SK-N-SH (cell line): Measurements from ENCODE around the gene AARS2. TPM values are rescaled to one million over a fixed set of nuclear protein-coding genes. Genes with fewer than 3 reads are reported as not detected.

Source experiments
- CTCF ChIA-PET: fragments of 300-600, 350-600 bp; formaldehyde crosslinking; extraction: SDS; loops from one replicate; lab custom pipeline; 2021; lab: Yijun Ruan, JAX
- POLR2A ChIA-PET: fragments of 350-600 bp; sonication (Branson Sonifier 250); formaldehyde crosslinking; extraction: SDS; loops from one replicate; lab custom pipeline; 2020; ENCODE audit warnings: antibody characterized with exemption, inconsistent platforms; lab: Yijun Ruan, JAX
- DNase-seq: peaks from one replicate; pipeline ENCODE4 v3.0.0; 2012
- H2AFZ ChIP-seq: fragments of 200-600 bp; sonication (generic); 2 replicates; pipeline ENCODE4 v1.8.1; 2016; ENCODE audit warnings: antibody characterized with exemption, mild to moderate bottlenecking, low read depth
- H3F3A ChIP-seq: fragments of 200-600 bp; sonication (generic); replicated peaks from 2 replicates; pipeline ENCODE3; 2016; ENCODE audit warnings: antibody characterized with exemption, mild to moderate bottlenecking; ENCODE audit not compliant: insufficient read depth
- H3K27ac ChIP-seq, 2 experiments: fragments of 200-500 bp in 1 of 2; fragments of 200-600 bp in 1 of 2; sonication (Bioruptor generic) in 1 of 2; sonication (generic), shearing (Covaris generic) in 1 of 2; 2 replicates each; pipeline versions ENCODE4 v1.5.1 to v1.6.1; 2014 to 2016; ENCODE audit warnings: low read depth in 2 of 2, inconsistent platforms in 1 of 2, low read length in 1 of 2, mild to moderate bottlenecking in 1 of 2, mixed read lengths in 1 of 2
- H3K27me3 ChIP-seq: fragments of 200-600 bp; sonication (generic), shearing (Covaris generic); 2 replicates; pipeline ENCODE4 v1.6.1; 2016; ENCODE audit warnings: mixed run types; ENCODE audit not compliant: insufficient read depth
- H3K36me3 ChIP-seq, 2 experiments: fragments of 200-500 bp in 1 of 2; fragments of 200-600 bp in 1 of 2; sonication (Bioruptor generic) in 1 of 2; sonication (generic) in 1 of 2; replicated peaks in 1 of 2; 2 replicates each; pipeline versions ENCODE3 to v1.5.1; 2014 to 2016; ENCODE audit warnings: low read length in 1 of 2, mild to moderate bottlenecking in 1 of 2; ENCODE audit not compliant: insufficient read depth in 2 of 2, control insufficient read depth in 1 of 2
- H3K4me1 ChIP-seq, 2 experiments: fragments of 200-500 bp in 1 of 2; fragments of 200-600 bp in 1 of 2; sonication (Bioruptor generic) in 1 of 2; sonication (generic), shearing (Covaris generic) in 1 of 2; 2 replicates each; pipeline versions ENCODE4 v1.5.1 to v1.6.1; 2014 to 2016; ENCODE audit warnings: low read depth in 1 of 2, low read length in 1 of 2, mixed run types in 1 of 2; ENCODE audit not compliant: insufficient read depth in 2 of 2, control insufficient read depth in 1 of 2
- H3K4me2 ChIP-seq: fragments of 200-600 bp; sonication (generic), shearing (Covaris generic); 2 replicates; pipeline ENCODE4 v1.6.1; 2017; ENCODE audit warnings: mixed run types
- H3K4me3 ChIP-seq, 2 experiments: fragments of 200-500 bp in 1 of 2; fragments of 200-600 bp in 1 of 2; sonication (Bioruptor generic) in 1 of 2; sonication (generic), shearing (Covaris generic) in 1 of 2; 2 replicates each; pipeline versions ENCODE4 v1.5.1 to v1.8.1; 2014 to 2016; ENCODE audit warnings: low read depth in 2 of 2, inconsistent platforms in 1 of 2, low read length in 1 of 2, mild to moderate bottlenecking in 1 of 2, mixed read lengths in 1 of 2, moderate library complexity in 1 of 2
- H3K79me2 ChIP-seq: fragments of 200-600 bp; sonication (generic); 2 replicates; pipeline ENCODE4 v1.8.1; 2017; ENCODE audit warnings: mild to moderate bottlenecking; ENCODE audit not compliant: insufficient read depth
- H3K9ac ChIP-seq: fragments of 200-600 bp; sonication (generic); 2 replicates; pipeline ENCODE4 v1.6.1; 2017; ENCODE audit warnings: mixed run types
- H3K9me2 ChIP-seq: fragments of 200-600 bp; sonication (generic); 2 replicates; pipeline ENCODE4 v1.6.1; 2017; ENCODE audit warnings: mixed run types
- H3K9me3 ChIP-seq: fragments of 200-600 bp; sonication (generic); 2 replicates; pipeline ENCODE4 v1.6.1; 2017; ENCODE audit warnings: mixed run types, mild to moderate bottlenecking, moderate library complexity
- H4K20me1 ChIP-seq: fragments of 200-600 bp; sonication (generic); 2 replicates; pipeline ENCODE4 v1.6.1; 2017; ENCODE audit warnings: mild to moderate bottlenecking, mixed run types; ENCODE audit not compliant: insufficient read depth
- SMC3 ChIP-seq: IDR thresholded peaks from 2 replicates; pipeline ENCODE4 v1.6.1; 2012; ENCODE audit warnings: low read depth, low read length, improper control_type of control experiment
- WGBS: methylation state at CpG from one replicate; pipeline ENCODE4 v1.1.6; 2017; ENCODE audit warnings: low lambda C conversion rate; 5-methylcytosine and 5-hydroxymethylcytosine counted together
- polyA plus RNA-seq, 3 experiments: library from polyadenylated mRNA; depleted of rRNA; stranded (reverse); fragments of >200 nt; gene quantifications; 2 replicates each; pipeline ENCODE4 v1.2.3, GENCODE V29; 2012

The AARS2 gene
- polyA plus RNA-seq, 1 of the 3 experiments (the other 2 are of a cell fraction) = 9.5 TPM

- Histone ChIP-seq H3K4me1 (peaks cover 13 to 39% of the 10 kb centered on the region in 2 experiments; a peak in 3 of 4 replicates), H3K9ac (no peak overlapping the region), H3K79me2 (peaks cover 80% of the 10 kb centered on the region), H3K9me2 (no peaks in the 10 kb centered on the region), H3F3A (peaks cover 68% of the 10 kb centered on the region), H3K27ac (peak overlapping the region in 1 of 2 experiments; percentile 34; a peak in 2 of 4 replicates), H3K4me2 (0 out of 2 replicates have a peak overlapping the region, but pooled peaks have one; percentile 98), H3K27me3 (no peaks in the 10 kb centered on the region), H3K9me3 (no peaks in the 10 kb centered on the region), H3K36me3 (peaks cover 63 to 70% of the 10 kb centered on the region in 2 experiments), H2AFZ (no peak overlapping the region), H4K20me1 (peaks cover 82% of the 10 kb centered on the region), H3K4me3 (no peak overlapping the region)
- no peak for TF ChIP-seq SMC3
- ChIA-PET POLR2A (no interaction called here), CTCF (interaction anchor here (0.6 to 8.1 kb wide), 3 partner anchors 13 to 75 kb away, joined by 3 to 115 read pairs (median 6); no protein-coding TSS in a partner anchor)
- WGBS = 74% methylated on average over 6 of the region's 6 CpGs
- no peak for DNase-seq
Measured at GRCh38 chr6:44250067-44250717, 63.0 kb downstream of the AARS2 start.

Other genes with a start within 250 kb of the AARS2 start
- gene MRPL14, start 185.9 kb downstream of the AARS2 start, polyA plus RNA-seq (2012; rRNA removed) = 92.4 and 97.0 TPM in 2 replicates
- gene TMEM63B, start 185.8 kb downstream of the AARS2 start, polyA plus RNA-seq (2012; rRNA removed) = 52.7 and 63.2 TPM in 2 replicates
- not detected in 2 replicates for gene CAPN11, start 154.5 kb downstream of the AARS2 start, polyA plus RNA-seq (2012; rRNA removed)
- 0.13 TPM in 1 of 2 replicates, not detected in the other for gene MYMX, start 96.4 kb downstream of the AARS2 start, polyA plus RNA-seq (2012; rRNA removed)
- 44.5 and 49.7 TPM in 2 replicates for gene SLC29A1, start 89.8 kb downstream of the AARS2 start, polyA plus RNA-seq (2012; rRNA removed)
- 843 and 1,069 TPM in 2 replicates for gene HSP90AB1, start 66.2 kb downstream of the AARS2 start, polyA plus RNA-seq (2012; rRNA removed)
- 125 and 163 TPM in 2 replicates for gene SLC35B2, start 55.8 kb downstream of the AARS2 start, polyA plus RNA-seq (2012; rRNA removed)
- gene NFKBIE, start 47.8 kb downstream of the AARS2 start, polyA plus RNA-seq (2012; rRNA removed) = 5.8 and 6.4 TPM in 2 replicates
- 0.05 and 0.10 TPM in 2 replicates for gene TMEM151B, start 42.9 kb downstream of the AARS2 start, polyA plus RNA-seq (2012; rRNA removed)
- gene SPATS1, start 29.3 kb upstream of the AARS2 start, polyA plus RNA-seq (2012; rRNA removed) = not detected in 2 replicates
- gene CDC5L, start 74.4 kb upstream of the AARS2 start, polyA plus RNA-seq (2012; rRNA removed) = 6.0 and 7.3 TPM in 2 replicates